Mucosa of gallbladder (tissue), 1 donor: Measurements from ENCODE around the gene MAOA. TPM values are rescaled to one million over a fixed set of nuclear protein-coding genes. Genes with fewer than 3 reads are reported as not detected.
"Not testable (repeated sequence)": the region's sequence is repeated elsewhere in the genome, so short reads cannot be mapped to it uniquely, and the experiment has no call there.

Experiments used
- DNase-seq: peaks from one replicate; pipeline ENCODE4 v3.0.0-alpha.2; 2020; ENCODE audit warnings: low spot score
- total RNA-seq: library from RNA; stranded (reverse); gene quantifications from one replicate; pipeline ENCODE4 v1.2.1, GENCODE V29; 2021
- donor health status: DM: no; HTN: no; CAD: no.

The MAOA gene
- total RNA-seq, 1 donor from 2014 or later, result 126 TPM

DNA sequence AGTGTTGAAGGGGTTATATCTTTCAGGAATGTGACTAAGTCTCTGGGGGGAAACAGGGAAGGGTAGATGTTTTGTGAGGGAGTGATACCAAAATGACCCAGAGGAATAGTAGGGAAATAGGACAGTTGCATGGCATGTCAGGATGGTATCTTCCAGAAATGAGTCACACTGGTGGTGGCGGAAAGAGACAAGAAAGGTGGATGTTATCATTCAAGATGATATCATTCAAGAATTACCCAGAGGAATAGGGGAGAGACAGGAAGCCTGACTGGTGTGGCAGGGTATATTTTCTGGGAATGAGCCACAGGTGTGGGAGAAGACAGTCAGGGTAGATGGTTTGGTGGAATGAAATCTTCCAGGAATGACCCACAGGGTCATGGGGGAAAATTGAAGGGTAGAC lies 61.1 kb downstream of the MAOA start:
- DNase-seq, result no peak

DNA sequence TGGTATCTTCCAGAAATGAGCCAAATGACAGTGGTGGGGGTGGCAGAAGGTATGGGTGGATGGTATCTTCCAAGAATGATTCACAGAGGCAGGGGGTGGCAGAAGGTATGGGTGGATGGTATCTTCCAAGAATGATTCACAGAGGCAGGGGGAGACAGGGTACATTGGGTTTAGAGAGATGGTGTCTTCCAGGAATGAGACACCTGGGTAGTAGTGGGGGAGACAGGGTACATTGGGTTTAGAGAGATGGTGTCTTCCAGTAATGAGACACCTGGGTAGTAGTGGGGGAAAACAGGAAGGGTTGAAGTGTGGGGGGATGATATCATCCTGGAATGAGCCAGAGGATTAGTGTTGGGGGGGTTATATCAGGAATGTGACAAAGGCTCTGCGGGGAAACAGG lies 62.0 kb downstream of the MAOA start:
- DNase-seq, result no peak

DNA sequence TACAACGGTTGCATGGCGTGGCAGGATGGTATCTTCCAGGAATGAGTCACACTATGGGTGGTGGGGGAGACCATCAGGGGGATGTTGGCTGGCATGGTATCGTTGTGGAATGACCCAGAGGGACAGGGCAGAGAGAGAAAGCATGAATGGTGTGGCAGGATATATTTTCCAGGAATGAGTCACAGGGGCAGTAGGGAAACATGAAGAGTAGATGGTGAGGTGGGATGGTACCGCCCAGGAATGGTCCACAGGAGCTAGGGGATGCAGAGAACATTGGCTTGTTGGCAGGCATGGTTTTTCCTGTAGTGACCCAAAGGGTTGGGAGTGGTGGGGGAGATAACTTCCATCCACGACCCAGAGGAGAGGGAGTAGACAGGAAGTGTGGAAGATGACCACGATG lies 62.4 kb downstream of the MAOA start:
- no peak for DNase-seq

DNA sequence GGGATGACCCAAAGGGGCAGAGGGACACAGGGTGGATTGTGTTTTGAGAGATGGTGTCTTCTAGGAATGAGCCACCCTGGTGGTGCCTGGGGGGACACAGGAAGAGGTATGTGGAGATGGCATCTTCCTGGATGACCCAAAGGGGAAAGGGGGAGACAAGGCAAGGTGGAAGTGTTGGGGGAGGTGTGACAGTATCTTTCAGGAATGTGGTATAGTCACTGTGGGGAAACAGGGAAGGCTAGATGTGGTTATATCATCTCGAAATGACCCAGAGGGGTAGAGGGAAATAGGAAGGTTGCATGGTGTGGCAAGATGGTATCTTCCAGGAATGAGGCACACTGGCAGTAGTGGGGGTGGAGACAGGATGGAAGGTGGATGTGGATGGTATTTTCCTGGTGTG lies 62.9 kb downstream of the MAOA start:
- DNase-seq, result no peak

DNA sequence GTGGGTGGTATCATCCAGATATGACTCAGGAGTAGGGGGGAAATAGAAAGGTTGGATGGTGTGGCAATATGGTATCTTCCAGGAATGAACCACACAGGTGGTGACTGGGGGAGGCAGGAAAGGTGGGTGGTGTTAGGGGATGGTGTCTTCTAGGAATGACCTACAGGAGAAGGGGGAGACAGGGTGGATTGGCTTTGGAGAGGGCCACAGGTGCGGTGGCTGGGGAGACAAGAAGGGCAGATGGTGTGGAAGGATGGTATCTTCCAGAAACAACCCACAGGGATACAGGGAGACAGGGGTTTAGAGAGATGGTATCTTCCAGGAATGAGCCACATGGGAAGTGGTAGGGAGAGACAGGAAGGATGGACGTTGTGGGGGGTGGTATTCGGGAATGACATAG lies 64.0 kb downstream of the MAOA start:
- DNase-seq, result no peak

DNA sequence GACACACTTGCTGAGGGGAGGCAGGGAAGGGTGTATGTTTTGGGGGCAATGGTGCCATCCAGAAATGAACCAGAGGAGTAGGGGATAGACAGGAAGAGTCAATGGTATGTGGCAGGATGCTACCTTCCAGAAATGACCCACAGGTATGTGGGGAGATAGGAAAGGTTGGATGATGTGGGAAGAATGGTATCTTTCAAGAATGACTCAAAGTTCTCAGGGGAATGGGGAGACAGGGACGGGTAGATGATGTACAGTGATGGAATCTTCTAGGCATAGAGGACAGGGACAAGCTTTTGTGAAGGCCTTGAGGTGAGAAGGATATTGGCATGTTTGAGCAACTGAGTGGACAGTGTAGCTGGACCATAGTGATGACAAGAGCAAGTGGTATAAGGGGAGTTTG lies 64.9 kb downstream of the MAOA start:
- DNase-seq, result no peak

DNA sequence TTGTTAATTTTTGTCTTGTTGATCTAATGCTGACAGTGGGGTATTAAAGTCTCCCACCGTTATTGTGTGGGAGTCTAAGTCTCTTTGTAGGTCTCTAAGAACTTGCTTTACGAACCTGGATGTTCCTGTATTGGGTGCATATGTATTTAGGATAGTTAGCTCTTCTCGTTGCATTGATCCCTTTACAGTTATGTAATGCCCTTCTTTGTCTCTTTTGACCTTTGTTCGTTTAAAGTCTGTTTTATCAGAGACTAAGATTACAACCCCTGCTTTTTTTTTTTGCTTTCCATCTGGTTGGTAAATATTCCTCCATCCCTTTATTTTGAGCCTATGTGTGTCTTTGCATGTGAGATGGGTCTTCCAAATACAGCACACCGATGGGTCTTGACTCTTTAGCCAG lies 69.1 kb downstream of the MAOA start:
- DNase-seq, result not testable (repeated sequence)

DNA sequence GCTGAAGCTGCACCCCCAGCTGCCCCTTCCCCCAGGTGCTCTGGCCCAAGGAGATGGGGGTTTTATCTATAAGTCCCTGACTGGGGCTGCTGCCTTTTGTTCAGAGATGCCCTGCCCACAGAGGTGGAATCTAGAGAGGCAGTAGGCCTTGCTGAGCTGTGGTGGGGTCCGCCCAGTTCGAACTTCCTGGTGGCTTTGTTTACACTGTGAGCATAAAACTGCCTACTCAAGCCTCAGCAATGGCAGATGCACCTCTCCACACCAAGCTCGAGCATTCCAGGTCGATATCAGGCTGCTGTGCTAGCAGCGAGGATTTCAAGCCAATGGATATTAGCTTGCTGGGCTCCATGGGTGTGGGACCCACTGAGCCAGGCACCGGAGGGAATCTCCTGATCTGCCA lies 71.2 kb downstream of the MAOA start:
- peak; percentile 38 for DNase-seq

DNA sequence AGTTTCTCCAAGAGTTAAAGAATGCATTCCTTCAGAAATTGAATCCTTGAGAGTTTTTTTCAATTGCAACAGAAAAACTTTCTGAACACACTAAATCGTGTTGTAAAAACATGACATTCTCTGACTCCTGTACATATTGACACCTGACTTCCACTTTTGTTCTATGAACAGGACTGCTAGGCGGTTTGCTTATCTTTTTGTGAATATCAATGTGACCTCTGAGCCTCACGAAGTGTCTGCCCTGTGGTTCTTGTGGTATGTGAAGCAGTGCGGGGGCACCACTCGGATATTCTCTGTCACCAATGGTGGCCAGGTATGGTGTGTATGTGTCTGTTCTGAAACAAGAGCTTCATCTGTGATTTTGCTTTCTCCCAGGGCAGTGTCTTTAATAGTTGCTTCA lies 71.9 kb downstream of the MAOA start:
- DNase-seq, result no peak

DNA sequence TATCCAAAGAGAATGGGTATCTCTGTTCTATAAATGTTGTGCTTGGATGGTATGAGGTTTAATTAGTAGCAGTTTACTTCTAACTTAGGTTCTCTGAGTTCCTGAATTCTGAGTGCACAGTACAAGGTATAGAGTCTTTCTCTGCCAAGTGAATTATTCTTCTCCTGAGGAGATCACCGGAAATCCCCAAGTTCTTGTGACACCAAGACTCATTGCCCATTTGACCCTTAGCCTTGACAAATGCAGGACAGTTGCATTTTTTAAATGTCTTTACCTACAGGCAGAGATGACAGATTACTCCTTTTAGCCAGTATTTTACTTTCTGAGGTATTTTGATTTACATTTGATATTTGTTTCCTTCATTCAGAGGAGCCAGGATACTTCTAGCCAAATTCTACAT lies 72.9 kb downstream of the MAOA start:
- DNase-seq, result no peak

DNA sequence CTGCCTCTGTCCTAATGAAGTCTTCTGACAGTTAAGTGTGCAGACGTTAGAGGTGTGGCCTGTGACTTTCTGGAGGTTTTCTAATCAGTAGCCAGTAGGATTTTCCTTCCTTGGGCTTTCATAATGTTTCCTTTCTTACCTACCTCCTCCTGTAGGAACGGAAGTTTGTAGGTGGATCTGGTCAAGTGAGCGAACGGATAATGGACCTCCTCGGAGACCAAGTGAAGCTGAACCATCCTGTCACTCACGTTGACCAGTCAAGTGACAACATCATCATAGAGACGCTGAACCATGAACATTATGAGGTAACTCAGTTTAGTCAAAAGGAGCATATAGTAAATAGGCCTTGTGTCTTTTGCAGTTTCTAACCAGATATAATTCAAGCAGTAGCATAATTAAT lies 75.0 kb downstream of the MAOA start:
- DNase-seq, result no peak

DNA sequence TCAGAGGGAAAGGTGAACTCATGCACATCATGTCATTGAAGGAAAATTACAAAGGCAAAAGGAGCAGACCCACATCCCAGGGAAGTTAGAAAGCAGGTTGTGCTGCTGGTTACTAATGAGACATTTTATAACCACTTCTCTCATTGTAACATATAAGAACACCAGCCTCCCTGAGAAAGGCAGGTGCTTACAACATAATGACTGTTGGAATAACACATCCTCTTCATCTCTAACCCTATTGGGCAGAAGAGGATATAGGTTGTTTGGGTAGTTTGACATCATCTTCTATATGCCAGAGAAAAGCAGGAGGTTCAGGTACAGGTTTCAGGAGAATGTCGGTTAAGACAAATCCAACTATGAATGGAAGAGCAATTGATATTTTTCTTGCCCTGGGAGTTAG lies 77.6 kb downstream of the MAOA start:
- DNase-seq, result no peak

DNA sequence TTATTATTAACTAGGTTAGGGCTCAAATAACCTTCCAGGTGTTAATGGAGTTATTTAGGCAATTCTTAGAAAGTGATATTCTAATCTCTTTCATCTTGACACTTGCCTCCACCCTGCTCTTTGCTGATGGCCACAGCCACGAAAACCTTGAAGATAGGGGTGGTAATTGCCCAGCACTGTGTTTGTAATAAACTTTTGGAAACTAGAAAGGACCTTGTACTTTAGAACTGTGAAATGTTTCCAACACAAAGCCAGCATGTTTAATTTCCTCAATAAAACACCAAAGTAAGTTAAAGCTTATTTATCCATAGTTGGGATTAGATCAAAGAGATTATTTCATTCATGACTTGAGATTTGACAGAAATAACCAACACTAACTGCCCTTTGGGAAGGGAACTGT lies 78.3 kb downstream of the MAOA start:
- DNase-seq, result no peak

DNA sequence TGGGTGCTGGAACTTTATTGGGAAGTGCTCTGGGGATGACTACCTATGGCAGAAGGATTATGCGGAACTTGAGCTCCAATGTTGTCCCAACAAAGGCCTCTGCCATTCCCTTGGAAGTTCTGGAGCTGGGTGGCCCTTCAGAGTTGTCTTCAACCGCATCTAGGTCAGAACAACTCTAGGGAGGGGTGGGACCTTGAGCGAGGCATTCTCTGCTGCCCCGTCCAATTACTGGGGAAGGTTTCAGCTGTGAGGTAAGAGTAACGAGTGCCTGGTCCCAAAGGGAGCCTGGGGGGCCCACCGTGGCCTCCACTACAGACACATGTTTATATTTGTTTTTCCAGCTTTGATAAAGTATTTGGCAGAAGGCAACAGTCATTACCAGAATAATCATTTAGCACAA lies 79.4 kb downstream of the MAOA start:
- no peak for DNase-seq

DNA sequence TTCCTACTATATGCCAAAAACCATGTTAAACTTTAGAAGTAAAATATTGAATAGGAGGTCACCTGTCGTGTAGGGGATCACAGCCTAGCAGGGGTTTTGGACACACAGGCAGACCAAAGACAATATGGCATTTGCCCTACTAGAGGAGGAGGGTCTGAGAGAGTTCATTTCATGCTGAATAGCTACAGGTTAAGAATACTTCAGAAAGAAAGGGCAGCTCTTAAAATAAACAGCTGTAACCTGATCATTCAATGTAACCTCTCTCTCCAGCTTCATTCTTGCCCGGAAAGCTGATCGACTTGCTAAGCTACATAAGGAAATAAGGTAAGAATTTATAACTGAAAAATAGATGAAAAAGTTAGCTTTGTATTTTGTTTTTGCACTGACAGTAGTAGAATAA lies 79.9 kb downstream of the MAOA start:
- no peak for DNase-seq

DNA sequence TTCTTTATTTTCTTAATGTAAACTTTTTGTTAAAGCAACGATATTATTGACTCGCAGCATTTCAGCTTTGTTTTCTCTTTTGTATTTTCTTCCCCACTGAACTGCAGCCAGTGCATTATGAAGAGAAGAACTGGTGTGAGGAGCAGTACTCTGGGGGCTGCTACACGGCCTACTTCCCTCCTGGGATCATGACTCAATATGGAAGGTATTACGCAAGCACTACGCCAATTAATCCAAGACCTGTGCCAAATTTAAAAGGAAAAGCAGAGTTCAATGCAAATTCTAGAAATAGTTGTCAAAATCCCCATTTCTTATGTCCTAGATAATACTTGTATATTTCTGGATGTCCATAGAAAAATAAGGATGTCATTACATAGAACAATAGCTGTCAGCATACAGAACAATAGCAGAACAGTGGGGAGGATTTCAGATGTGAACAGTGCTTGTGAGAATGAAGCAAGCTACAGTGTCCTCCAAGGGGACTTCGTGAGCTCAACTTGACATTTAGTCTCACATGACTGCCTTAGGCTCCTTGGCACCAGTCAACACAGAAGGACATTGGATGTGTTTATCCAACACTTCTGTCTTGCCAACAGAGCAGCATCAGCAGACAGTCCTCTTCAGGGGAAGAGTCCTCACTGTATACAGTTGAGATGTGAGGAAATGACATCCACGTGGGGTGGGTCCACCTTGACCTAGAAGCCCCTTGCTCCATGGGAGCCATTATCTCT lies 85.9 kb downstream of the MAOA start:
- DNase-seq, result no peak

DNA sequence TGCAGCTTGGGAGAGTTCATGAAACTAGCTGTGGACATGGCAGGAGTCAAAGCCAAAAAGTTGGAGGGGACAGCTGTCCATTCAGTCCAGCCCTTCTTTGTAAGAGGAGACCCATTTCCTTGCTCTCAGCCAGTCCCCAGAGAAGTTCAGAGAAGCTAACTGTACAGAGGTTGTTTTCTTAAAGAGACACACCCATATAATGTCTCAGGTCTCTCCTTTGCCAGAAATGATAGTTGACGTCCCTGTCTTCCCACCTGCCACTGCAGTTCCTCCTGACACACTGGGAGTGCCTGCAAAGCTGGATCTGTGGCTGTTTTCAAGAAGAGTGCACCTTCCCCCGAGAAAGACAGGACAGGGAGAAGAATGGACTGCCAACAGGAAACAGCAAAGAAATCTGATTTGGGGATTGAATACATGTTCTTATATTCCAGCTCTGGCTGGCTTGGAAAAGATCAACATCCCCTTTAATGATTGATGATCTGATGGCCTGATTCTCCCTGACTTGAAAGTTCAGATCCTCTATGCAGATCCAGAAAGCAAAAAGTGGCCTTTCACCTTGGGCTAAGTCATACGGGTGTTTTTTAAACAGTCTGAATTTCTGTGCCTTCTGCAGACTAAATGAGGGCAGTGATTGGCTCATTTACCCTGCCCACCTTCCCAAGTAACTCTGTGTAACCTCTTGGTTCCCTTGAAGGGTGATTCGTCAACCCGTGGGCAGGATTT lies 87.2 kb downstream of the MAOA start:
- DNase-seq, result no peak

DNA sequence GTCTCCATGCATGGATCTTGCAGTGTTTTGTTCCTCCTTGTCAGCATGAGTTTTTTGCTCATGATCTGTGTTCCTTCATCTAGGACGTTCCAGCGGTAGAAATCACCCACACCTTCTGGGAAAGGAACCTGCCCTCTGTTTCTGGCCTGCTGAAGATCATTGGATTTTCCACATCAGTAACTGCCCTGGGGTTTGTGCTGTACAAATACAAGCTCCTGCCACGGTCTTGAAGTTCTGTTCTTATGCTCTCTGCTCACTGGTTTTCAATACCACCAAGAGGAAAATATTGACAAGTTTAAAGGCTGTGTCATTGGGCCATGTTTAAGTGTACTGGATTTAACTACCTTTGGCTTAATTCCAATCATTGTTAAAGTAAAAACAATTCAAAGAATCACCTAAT lies 88.2 kb downstream of the MAOA start:
- DNase-seq, result no peak

DNA sequence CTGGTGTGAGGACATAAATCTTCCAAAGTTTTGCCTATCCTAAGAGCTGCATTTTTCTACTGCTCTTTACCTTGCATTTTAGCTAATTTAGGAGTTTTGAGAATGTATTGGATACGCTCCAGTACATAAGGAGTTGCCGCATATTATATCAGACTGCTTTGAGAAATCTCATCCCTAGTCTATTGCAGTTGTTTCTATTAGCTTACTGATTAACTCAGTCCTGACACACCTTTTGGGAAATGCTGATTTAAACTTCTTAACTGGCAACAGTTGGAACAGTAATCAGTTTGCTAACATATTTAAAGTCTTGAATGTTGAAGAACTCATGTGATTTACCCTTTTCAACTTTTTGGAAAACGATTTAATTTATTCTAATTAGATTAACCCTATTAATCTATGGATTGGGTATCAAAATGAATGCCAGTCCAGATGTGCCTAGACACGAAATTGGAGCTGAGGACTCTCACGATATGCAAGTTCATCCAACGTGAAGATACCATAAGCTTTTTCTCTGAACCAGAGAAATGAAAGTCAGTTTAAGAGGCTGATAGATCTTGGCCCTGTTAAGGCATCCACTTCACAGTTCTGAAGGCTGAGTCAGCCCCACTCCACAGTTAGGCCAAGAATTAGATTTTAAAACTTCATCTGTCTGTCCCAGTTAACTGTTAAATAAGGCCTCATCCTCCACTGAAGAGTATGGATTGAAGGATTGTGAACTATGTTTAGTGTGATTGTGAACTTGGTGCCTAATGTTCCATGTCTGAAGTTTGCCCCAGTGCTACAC lies 90.0 kb downstream of the MAOA start:
- no peak for DNase-seq

DNA sequence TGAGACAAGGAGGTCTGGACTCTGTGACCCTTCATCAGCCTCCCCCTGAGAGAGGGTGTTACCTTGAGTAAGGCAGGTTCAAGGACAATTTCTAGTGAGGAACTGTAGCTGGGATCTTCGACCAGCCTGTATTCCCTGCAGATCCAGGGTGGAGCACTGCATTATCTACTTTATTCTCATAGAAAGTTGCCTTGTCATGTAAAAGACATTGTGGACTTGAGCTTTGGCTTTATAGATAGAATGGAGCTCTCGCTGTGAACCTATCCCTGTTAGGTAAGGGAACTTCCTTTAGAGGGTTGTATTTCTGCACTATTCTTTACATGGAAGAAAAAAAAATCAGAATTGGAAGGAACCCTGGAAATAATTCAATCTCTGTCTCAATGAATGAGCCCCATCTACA lies 91.4 kb downstream of the MAOA start:
- DNase-seq, result no peak

DNA sequence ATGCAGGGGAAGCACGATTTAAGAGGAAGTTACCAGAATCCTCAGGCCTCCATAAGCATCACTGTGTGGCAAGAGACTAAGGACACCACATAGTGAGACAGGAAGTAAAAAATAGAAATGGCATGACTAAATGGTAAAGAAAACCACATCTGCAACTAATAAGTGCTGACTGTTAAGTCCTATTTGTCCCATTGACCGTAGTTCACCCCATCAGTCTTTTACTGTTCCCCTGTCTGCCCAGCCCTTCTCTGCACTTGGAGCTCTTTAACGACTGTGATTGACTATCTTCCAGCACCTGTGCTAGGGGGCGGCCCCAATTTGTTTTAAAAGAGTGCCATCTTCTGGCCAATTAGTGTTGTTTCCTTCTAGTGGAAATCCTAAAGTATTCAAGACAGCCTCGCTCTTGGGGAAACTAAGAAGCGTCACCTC lies 94.2 kb downstream of the MAOA start:
- peak; percentile 46 for DNase-seq

DNA sequence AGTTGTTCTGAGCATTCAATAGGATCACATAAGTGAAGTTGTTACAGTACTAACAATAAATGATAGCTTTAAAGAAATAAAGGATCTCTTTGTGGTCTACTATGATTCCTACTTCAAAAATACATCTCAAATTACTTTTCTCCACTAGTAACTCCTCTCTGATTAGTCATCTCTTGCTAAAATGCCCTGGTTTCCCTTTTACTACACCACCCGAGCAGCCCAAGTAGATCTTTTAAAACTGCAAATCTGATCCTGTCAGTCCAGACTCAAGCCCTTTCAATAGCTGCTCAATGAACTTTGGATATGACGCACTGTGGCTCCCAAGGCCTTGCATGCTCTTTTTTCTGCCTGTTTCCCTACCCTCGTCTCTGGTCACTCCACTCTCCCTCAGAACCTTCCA lies 97.5 kb downstream of the MAOA start:
- no peak for DNase-seq

DNA sequence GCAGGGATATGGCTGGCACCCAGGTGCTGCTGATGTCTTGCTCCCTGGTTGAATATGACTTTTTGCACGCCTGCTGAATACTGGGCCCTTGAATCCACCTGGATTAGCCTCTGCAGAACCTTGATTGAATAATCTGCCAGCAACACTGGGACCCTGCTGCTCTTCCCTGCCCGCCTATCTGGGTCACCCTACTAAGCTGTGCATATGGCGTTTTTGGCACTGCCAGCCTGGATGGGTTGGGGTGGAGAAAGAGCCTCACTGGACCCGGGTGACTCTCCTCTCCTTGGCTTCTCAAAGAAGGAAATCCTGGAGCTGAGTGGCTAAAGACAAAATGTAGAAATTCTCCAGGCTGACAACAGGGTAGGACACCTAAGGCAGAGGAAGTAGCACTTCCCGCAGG lies 100.0 kb downstream of the MAOA start:
- no peak for DNase-seq
